GM18858 (cell line): ENCODE data around the gene CHML.
"Not testable (repeated sequence)": the region's sequence is repeated elsewhere in the genome, so short reads cannot be mapped to it uniquely, and the experiment has no call there.

Source experiments
- ATAC-seq: cut with Tn5 transposase; IDR thresholded peaks from one replicate; pipeline ENCODE4 v1.9.1; 2021; ENCODE audit not compliant: unreplicated experiment

The CHML gene

GRCh38 chr1:241640149-241640866, at the start of gene CHML, which contains the start of gene OPN3:
TSS of gene CHML (minus strand) at chr1:241640369. CDS start at chr1:241635766, 4,603 bp downstream.
TSS of gene OPN3 (minus strand) at chr1:241640369. CDS start at chr1:241640254, 115 bp downstream.
- peak; percentile 74 for ATAC-seq

- ATAC-seq: no peak
Observed at GRCh38 chr1:241688940-241689368, 48.8 kb upstream of the CHML start.

DNA sequence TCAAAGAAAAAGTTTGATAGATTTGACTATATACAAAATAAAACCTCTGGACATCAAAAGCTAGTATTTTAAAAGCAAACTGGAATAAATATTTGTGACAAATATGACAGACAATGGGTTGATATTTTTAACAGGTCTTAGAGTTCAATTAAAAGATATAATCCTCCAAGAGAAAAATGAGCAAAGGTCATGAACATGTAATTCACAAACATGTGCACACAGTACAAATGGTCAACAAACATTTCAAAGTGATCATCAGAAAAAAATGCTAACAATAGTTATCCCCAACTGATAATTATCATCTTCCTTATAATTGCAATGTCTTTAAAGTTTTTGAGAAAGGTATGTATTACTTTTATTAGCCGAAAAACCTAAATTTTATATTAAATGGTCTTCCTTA, 43.9 kb upstream of the CHML start:
- no peak for ATAC-seq

DNA sequence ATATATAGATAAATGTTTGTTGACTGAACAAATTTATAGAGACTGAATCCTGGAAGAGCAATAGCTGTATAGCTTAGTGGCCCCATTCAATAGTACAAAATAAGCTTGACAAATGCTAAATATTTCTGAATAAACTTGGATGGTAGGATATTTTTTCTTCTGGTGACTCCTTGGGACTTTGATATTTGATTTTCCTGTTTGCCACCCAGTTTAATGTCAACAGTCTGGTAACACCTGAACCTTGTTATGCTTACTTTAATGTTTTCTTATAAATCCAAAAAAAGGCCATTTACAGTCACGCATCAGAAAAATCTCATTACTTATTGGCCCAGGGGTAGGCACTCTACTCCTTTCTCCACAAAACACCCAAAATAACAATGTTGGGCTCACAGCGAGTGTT, 42.8 kb upstream of the CHML start:
- ATAC-seq: no peak

- ATAC-seq: not testable (repeated sequence)
Observed at GRCh38 chr1:241681861-241682448, 41.8 kb upstream of the CHML start.

GRCh38 chr1:241679961-241680360, 39.8 kb upstream of the CHML start:
- no peak for ATAC-seq

- ATAC-seq: no peak
Observed at GRCh38 chr1:241679404-241679803, 39.2 kb upstream of the CHML start.

- no peak for ATAC-seq
Observed at GRCh38 chr1:241678536-241678935, 38.4 kb upstream of the CHML start.

- peak; percentile 91 for ATAC-seq
Observed at GRCh38 chr1:241677201-241677600, 37.0 kb upstream of the CHML start.

- ATAC-seq: no peak
Observed at GRCh38 chr1:241675983-241676382, 35.8 kb upstream of the CHML start.

GRCh38 chr1:241674805-241675384, 34.7 kb upstream of the CHML start:
- ATAC-seq: no peak

- no peak for ATAC-seq
Observed at GRCh38 chr1:241672301-241672700, 32.1 kb upstream of the CHML start.

DNA sequence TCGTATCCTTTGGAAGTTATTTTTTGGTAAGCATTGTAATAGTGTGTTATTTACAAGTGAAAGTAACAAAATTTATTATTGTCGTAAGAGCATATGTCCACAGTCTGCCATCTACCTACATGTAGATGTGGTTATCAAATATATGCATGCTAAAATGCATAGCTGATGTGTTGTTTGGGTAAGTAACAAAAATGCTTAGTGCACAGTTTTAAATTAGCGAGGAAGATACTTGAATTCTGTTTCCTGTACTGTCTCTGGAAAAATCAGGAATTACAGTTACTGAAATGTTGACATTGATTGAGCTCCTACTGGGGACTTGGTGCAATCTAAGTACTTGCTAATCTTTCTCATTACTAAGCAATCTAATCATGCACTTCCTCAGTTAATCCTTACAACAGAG, 26.2 kb upstream of the CHML start:
- no peak for ATAC-seq

DNA sequence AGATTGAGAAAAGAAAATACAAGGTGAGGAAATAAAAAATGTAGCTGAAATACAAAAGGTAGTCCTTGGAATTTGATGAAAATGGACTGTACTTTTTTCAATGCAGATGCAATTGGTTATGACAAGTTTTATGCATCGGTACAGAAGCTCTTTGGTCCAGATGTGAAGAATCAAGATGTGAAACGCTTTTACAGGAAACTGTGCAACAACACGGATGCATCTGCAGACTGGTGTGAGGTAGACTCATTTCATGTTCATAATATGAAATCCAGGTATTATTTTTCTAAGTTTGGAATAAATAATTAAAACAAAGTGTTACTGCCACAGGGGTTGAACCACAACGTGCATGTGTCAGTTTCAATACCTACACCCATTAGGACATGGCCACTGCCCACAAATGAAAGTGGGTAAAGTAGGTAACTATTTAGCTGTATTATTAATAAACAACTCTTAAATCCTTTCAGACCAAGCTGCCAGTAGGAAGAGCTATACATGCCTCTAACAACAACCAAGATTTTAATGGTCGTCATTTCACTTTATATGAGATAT, 20.3 kb upstream of the CHML start:
- no peak for ATAC-seq

DNA sequence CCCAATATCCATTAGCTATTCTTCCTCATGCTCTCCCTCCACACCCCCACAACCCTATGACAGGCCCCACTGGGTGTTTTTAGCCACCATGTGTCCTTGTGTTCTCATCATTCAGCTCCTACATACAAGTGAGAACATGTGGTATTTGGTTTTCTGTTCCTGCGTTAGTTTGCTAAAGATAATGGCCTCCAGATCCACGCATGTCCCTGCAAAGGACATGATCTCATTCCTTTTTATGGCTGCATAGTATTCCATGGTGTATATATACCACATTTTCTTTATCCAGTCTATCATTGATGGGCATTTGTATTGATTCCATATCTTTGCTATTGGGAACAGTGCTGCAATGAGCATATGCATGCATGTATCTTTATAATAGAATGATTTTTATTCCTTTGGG, 18.8 kb upstream of the CHML start:
- ATAC-seq: not testable (repeated sequence)

- ATAC-seq: no peak
Observed at GRCh38 chr1:241658081-241658793, 18.1 kb upstream of the CHML start.

- no peak for ATAC-seq
Observed at GRCh38 chr1:241654641-241655040, 14.5 kb upstream of the CHML start.

DNA sequence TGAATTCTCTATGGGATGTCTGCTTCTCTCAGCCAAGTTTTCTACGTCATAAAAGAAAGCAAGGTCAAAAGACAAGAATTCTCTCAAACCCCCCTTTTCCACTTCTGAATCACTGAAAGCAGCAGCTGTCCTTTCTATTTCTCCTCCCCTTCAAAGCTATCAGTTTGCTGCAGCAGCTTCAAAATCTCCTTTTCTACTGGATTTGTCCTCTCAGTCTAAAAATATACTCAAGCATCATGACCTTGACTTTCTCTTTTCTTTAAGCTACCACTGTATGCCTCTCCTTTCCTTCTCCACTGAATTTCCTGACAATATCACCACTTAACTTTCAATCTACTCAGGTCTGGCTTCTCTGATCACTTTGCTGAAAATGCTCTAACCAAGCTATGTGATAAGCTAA, 13.8 kb upstream of the CHML start:
- no peak for ATAC-seq

DNA sequence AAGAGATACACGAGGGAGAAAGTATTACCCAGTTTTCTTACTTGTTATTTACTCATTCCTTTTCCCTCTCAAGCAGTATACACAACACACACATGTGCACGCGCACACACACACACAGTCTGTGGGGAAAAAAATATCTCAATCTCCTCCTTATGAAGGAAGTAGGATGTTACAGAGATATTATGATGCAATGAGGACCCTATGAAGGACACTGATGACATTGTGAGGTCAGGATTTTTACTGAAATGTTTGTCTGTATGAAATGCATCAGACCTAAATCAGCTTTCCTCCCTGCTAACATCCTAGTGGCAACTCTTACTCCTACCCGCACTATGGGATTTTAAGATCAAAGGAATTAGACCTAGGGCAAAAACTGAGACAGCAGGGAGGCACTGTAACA, 11.8 kb upstream of the CHML start, which contains the start of gene WDR64:
Gene WDR64, plus strand, starts transcription at position 270 of the 400 bp plus-strand sequence. CDS start 204 bp downstream, outside the sequence.
- ATAC-seq: no peak

DNA sequence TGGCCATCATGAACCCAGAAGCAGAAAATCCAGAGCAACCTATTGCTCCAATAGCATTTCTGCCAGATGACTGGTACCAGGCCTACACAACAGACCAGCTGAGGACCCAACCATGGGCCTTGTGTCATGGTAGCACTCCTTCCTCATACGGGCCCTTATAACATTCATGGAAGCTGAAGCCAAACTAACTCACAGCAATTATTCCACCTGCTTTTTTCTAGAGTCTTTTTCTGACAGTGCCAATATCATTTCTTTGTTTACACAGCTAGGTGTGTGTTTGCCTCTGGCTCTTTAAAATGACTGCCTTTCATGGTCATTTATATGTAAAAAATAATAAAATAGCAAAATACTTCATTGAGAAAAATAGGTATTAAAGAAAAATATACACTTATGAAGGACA, 8.0 kb upstream of the CHML start:
- no peak for ATAC-seq

DNA sequence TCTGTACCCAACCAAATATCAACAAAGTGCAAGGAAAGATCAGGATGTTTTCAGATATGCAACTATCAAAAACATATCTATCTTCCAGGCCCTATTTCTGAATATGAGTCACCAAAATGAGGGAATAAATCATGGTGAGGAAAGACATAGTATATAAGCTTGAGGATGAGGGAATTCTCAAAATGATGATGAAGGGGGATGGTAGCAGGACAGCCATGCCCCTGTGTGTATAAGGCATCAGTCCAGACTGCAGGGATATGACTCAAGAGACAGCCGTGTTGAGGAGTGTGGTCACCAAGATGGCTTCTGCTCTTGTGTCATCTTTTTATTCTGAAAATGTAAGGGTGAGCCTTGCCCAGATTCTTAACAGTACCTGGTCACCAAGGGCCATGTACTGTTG, 7.5 kb upstream of the CHML start:
- no peak for ATAC-seq
